HG03571 (cell line): ENCODE measurements around the gene PPOX.

Source experiments
- ATAC-seq: cut with Tn5 transposase; IDR thresholded peaks from one replicate; pipeline ENCODE4 v1.9.1; 2021; ENCODE audit not compliant: unreplicated experiment

Gene PPOX

GRCh38 chr1:161196521-161197451, 30.6 kb downstream of the PPOX start:
- no peak for ATAC-seq

- ATAC-seq, result no peak
These were observed 31.5 kb downstream of the PPOX start for GRCh38 chr1:161197560-161198193.

- no peak for ATAC-seq
These were observed 32.1 kb downstream of the PPOX start for GRCh38 chr1:161198194-161198896.

- no peak for ATAC-seq
These were observed 32.7 kb downstream of the PPOX start, which contains the start of gene ADAMTS4 for GRCh38 chr1:161198897-161199431. TSS of gene ADAMTS4 (minus strand) at chr1:161199054. CDS start at chr1:161198627, 427 bp downstream.

- ATAC-seq, result no peak
These were observed 33.4 kb downstream of the PPOX start for GRCh38 chr1:161199506-161200139.

- no peak for ATAC-seq
These were observed 34.3 kb downstream of the PPOX start for GRCh38 chr1:161200421-161200991.

- no peak for ATAC-seq
These were observed 35.0 kb downstream of the PPOX start for GRCh38 chr1:161200992-161201835.

GRCh38 chr1:161201836-161202712, 35.8 kb downstream of the PPOX start, which contains the start of gene NDUFS2:
TSS of gene NDUFS2 (plus strand) at chr1:161202367. CDS start at chr1:161202386, 19 bp downstream.
- peak; percentile 95 for ATAC-seq

- no peak for ATAC-seq
These were observed 40.4 kb downstream of the PPOX start for GRCh38 chr1:161206411-161207140.

GRCh38 chr1:161207173-161207572, 40.9 kb downstream of the PPOX start:
- no peak for ATAC-seq

- ATAC-seq, result peak; percentile 54
These were observed 43.7 kb downstream of the PPOX start for GRCh38 chr1:161209790-161210409.

- no peak for ATAC-seq
These were observed 48.1 kb downstream of the PPOX start for GRCh38 chr1:161214369-161214768.

GRCh38 chr1:161215076-161215475, 48.9 kb downstream of the PPOX start, which contains the start of gene FCER1G:
TSS of gene FCER1G (plus strand) at chr1:161215295. CDS start at chr1:161215322, 27 bp downstream.
- ATAC-seq, result no peak

- ATAC-seq, result peak; percentile 83
These were observed 50.9 kb downstream of the PPOX start for GRCh38 chr1:161216945-161217712.

- ATAC-seq, result no peak
These were observed 51.6 kb downstream of the PPOX start for GRCh38 chr1:161217831-161218230.

- no peak for ATAC-seq
These were observed 52.3 kb downstream of the PPOX start for GRCh38 chr1:161218301-161219077.
